ENCODE measurements around the gene RALGPS1.

- no peak for TF ChIP-seq GATA3 (IDR thresholded peaks at IDR 0.05; ENCODE audit: low read depth, low read length)
- no peak for TF ChIP-seq GATA2 (IDR thresholded peaks at IDR 0.05; ENCODE audit: low read depth, low read length)
Measured at GRCh38 chr9:127032256-127032655, 117.7 kb downstream of the RALGPS1 start.

All from SH-SY5Y (cell line).